Activated CD8-positive, alpha-beta memory T cell treated with anti-CD3 and anti-CD28 coated beads for 4 hours (primary cell): ENCODE measurements around the gene CALY.
A peak's percentile ranks its signal among the peaks of the same experiment; 100 is the strongest.

ENCODE experiments used
- DNase-seq, 2 donors: peaks; one replicate each; pipeline ENCODE4 v3.0.0-alpha.2; 2020; ENCODE audit warnings: low read depth in 2 of 2

CALY gene

GRCh38 chr10:133366751-133367150, 30.1 kb upstream of the CALY start:
- no peak for DNase-seq

DNA sequence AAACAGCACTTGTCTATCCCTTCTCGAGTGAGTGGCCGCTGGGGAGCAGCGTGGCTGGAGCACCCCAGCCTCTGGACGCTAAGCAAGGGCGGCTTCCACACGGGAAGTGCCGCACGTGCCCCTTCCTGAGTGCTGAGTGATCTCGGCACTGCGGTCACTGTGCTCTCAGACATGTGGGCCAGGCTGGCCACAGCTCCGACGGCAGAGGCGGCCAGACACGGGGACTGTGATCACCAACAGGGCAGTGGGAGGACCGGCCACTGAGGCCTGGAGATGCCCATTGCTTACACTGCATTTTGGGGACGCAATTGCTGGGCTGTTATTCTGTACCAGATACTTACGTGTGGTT, 29.4 kb upstream of the CALY start:
- DNase-seq: no peak

DNA sequence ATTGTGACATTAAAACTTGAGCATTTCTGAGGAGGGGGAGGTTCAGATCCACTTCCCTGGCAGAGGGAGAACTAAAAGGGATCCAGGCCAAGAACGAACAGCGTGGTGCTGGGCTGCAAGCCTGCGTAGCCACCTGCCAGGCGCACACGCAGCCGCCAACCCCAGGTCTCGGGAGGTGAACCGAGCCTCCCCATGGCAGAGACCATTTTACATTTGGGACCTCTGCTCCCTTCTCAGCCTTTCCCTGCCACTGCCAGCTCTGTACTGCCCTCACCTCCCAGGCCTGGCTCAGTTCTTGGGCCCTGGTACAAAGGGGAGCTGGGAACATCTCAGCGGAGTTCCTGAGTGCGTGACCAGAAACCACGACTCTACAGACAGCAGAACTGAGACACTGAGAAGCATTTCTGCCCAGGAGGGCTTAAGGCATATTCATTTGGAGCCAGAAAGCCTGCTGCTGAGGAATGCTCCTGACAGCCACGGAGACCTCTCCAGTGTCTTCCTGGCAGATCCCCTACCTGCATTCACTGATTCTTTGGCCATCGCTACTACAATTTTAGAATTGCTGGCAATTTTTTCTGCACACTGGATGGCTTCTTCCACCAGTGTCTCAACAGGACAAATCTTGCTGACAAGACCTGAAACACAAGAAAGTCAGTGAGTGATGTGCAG, 28.9 kb upstream of the CALY start:
- no peak for DNase-seq

GRCh38 chr10:133364645-133365431, 28.1 kb upstream of the CALY start:
- DNase-seq: no peak

- DNase-seq: no peak
Observed at GRCh38 chr10:133362846-133363245, 26.1 kb upstream of the CALY start.

- no peak for DNase-seq
Observed at GRCh38 chr10:133361773-133362441, 25.2 kb upstream of the CALY start.

- no peak for DNase-seq
Observed at GRCh38 chr10:133361227-133361626, 24.5 kb upstream of the CALY start.

DNA sequence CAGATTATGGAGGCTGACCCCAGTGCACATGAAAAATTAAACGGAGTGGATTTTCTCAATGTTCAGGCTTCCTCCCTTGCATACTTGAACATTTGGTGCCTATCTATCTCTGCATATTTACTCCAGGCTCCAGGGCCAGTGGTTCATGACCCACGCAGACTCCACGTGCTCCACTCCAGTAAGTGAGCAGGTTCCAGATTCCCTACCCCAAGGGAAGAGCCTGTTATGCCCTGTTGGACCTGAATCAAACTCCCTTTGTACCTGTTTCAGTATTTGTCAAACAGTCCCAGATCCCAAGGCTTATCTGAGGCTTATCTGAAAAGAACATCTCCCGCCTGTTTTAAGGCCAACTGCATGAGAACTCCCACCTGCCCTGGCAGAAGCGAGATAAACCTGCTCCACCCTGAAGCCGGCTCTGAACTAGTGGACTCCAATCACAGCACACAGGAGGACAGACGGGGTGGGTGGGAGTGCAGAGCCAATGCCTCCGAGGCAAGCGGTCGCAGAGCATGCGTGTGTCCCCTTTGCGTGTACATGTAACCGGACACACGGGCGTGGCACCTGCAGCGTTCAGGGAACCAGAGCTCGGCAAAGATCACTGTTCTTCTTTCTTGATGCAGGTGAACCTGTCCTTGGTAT, 23.4 kb upstream of the CALY start:
- DNase-seq: no peak

- no peak for DNase-seq
Observed at GRCh38 chr10:133359554-133359971, 22.9 kb upstream of the CALY start.

DNA sequence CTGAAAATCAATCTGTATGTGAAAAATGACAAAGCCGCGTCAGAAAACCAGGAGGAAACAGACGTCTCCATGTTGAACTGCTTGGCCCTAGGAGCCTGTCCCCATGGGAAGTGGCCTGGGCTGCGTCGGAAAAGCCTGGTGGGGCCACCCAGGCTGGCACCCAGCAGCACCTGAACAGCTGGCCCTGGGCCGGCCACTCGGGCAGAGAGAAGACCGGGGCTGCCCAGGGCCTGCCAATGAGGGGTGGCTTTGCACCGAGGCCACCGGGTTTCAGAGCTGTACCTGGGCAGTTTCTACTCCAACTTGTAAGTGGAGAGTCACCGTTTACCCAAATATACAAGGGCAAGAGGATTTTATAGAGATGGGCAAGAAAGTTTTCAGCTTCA, 22.2 kb upstream of the CALY start:
- DNase-seq: no peak

DNA sequence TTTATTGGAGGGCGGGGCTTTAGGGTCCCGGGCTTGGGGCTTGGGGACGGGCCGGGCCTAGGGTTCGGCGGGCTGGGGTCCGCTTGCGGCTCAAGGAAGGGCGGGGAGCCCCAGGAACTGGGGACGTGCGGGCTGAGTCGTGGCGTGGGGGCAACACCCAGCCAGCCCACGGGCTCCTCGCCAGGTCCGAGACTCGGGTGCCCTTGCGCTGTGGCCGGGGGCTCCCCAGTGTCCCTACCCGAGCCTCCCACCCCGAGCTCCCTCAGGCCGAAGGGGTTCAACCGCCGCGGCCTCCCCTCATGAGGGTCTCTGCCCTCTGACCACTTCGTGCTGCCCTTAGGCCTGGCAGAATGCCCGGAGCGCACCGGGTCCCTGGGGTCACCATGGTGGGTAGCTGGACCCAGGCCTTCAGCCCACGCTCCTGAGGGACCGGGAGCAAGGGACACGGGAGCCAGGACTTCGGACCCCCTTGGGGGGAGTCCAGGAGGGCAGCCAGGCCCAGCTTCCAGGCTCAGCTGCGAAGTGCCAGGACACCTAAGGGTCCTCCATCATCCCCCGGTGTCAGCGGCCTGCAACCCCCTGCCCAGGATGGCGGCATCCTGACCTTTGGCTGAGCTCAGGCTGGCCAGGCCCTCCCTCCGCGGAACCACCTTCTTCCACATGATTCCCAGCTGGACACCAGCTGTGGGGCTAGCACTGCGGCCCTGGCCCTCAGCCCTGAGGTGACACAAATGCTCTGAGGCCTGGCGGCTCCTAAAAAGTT, 21.6 kb upstream of the CALY start:
- no peak for DNase-seq

DNA sequence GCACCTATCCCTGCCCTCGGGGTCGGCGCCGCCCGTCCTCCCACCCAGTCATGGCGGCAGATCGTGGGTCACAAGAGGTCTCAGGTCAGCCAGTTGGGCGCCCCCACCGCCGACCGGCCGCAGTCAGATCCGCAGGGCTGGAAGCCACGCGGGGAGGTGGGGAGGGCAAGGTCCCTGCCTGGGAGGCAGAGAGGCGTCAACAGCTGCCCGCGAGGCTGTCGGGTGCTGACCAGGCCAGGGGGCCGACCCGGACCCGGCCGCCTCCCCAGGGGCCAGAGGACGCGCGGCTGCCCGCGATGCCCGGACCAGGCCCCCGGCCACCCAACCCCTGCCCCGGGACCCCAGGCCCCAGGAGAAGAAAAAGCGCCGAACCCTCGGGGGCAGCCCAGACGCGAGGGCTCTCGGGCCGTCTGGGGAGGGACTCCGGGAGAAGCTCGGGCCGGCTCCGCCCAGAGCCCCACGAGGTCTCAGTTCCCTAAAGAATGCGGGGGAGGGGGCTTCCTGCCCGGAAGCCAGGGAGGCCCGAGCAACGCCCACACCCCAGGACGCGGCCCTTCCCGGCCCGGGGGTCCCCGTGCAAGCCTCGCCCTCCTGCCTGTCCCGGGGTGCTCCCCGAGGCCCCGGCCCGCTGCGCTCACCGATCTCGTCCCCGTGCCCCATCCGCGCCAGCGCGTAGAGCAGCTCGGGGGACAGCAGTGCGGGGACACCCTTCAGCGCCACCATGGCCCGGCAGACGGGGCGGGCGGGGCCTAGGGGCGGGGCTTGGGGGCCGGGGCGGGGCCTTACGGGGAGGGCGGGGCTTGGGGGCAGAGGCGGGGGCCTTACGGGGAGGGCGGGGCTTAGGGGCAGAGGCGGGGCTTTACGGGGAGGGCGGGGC, 20.8 kb upstream of the CALY start, which contains the start of gene FUOM:
Gene FUOM (minus strand): TSS at position 735 of the 877 bp plus-strand sequence. CDS start 12 bp downstream, at position 723.
- DNase-seq: peak; percentile 30 to 49

- no peak for DNase-seq
Observed at GRCh38 chr10:133356549-133357284, 20.0 kb upstream of the CALY start.

- DNase-seq: no peak
Observed at GRCh38 chr10:133355991-133356390, 19.3 kb upstream of the CALY start.

DNA sequence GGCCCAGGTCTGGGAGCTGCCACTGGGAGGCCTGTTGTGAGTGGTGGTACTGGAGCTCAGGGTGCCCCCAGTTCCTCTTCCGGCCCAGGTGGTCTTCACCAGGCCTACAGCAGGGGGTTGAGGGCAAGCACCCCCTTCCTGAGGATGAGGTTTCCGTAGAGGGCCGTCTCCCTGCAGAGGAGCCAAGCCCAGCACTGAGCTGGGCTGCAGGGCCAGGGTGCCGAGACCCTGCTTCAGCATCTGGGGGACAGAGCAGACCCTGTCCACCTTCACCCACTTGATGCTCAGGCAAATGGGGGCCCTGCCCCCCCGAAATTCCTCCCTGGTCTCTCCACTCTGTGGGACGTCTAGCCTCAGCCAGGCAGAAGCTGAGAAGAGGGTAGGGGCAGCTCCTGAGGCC, 18.6 kb upstream of the CALY start:
- no peak for DNase-seq

DNA sequence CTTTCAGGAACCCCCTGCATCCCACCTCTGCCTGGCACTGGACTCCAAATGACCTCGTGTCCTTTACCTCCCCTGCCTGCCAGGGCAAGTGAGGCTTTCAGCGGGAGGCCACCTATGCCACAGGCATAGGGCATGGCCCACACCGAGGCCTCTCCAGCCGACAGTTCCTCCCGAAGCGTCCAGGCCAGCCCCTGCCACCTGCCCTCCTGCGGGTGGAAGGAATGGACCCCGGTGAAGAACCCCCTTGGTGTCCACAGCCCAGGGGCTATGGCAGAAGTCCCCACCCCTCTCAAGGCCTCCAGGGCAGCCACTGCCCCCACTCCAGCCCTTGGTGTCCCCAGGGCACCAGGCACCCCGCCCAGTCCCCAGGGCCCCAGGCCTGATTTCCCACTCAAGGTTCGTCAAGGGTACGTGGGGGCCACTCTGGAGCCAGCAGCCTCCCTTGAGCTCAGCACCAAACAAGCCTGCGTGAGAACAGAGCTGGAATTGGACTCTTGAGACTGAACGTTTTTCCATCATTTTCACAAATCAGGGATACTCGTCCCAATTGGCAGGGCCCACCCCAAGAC, 18.1 kb upstream of the CALY start:
- DNase-seq: no peak

GRCh38 chr10:133353988-133354605, 17.4 kb upstream of the CALY start:
- DNase-seq: no peak

- DNase-seq: no peak
Observed at GRCh38 chr10:133353202-133353959, 16.7 kb upstream of the CALY start.
